Natural killer cell treated with Interleukin-12 subunit alpha and Interleukin-12 subunit beta and Interleukin-15 and Interleukin-18, amount 100 ng/mL, for 72 hours (primary cell): ENCODE measurements around the gene SLC9B2. TPM values are rescaled to one million over a fixed set of nuclear protein-coding genes. Genes with fewer than 3 reads are reported as not detected.
A peak's percentile ranks its signal among the peaks of the same experiment; 100 is the strongest.

Experiments used
- ATAC-seq, 2 donors: fragments of 150-1000 bp; cut with Tn5 transposase in 1 of 2; sonication (Bioruptor Pico), chemical (Tn5 transposase) in 1 of 2; 2 replicates each; pipeline ENCODE4 v1.10.0; 2021
- DNase-seq: peaks from one replicate; pipeline ENCODE4 v3.0.0; 2022; ENCODE audit warnings: low spot score
- H3K27ac Mint-ChIP-seq, 2 donors: 1 replicate in 1 of 2; 2 replicates in 1 of 2; pipeline ENCODE4 v1.8.0; 2022; ENCODE audit warnings: mixed read lengths in 2 of 2, mild to moderate bottlenecking in 1 of 2, moderate library complexity in 1 of 2
- H3K27me3 Mint-ChIP-seq, 2 donors: 1 replicate in 1 of 2; 2 replicates in 1 of 2; pipeline ENCODE4 v1.8.0; 2022; ENCODE audit warnings: mixed read lengths in 2 of 2
- H3K36me3 Mint-ChIP-seq: one replicate; pipeline ENCODE4 v1.8.0; 2022; ENCODE audit warnings: mixed read lengths
- H3K4me1 Mint-ChIP-seq, 2 donors: 1 replicate in 1 of 2; 2 replicates in 1 of 2; pipeline ENCODE4 v1.8.0; 2022; ENCODE audit warnings: low read depth in 2 of 2, mixed read lengths in 2 of 2, mild to moderate bottlenecking in 1 of 2
- H3K4me3 Mint-ChIP-seq: one replicate; pipeline ENCODE4 v1.8.0; 2022; ENCODE audit warnings: mixed read lengths
- H3K9me3 Mint-ChIP-seq: 2 replicates; pipeline ENCODE4 v1.8.0; 2022; ENCODE audit warnings: mixed read lengths
- total RNA-seq, 2 donors: library from RNA; stranded (reverse); gene quantifications; one replicate each; pipeline ENCODE4 v1.2.3, GENCODE V29; 2022

Gene SLC9B2
- total RNA-seq, 2 donors from 2014 or later, result 19.6 to 46.6 TPM

DNA sequence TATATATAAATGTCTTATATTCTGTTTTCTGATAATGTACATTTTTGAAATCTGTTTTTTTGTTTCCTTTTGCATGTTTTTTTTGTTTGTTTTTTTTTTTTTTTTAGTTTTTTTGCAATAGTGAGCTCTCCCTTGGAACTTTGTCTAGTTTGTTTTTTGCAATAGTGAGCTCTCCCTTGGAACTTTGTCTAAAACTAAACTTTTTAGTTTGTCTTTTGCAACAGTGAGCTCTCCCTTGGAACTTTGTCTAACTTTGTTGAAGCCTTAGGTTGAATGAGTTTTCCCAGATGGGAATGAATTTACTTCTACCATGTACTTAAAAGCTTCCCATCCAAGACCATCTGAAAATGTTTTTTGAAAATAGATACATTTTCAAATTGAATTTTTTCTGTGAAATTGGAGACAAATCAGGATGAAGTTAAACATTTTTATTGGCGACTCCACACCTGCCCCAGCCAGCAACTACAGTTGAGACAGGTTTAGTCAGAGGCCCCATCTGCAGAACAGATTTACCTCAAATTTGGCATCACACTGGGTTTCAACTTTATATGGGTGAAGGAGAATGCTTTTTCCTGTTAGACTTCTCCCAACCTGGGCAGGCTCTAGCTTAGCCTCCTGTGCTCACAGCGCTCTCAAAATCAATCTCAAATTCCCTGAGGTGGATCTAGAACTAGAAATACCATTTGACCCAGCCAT lies 16.0 kb downstream of the SLC9B2 start:
- no peaks in the 10 kb centered on the region for H3K27me3 Mint-ChIP-seq
- no peak overlapping the region for H3K4me3 Mint-ChIP-seq
- H3K27ac Mint-ChIP-seq, result peak overlapping the region in 1 of 2 donors; percentile 3
- peaks cover 0 to 4% of the 10 kb centered on the region in 2 donors for H3K4me1 Mint-ChIP-seq
- peaks cover 8% of the 10 kb centered on the region for H3K36me3 Mint-ChIP-seq
- no peaks in the 10 kb centered on the region for H3K9me3 Mint-ChIP-seq
- DNase-seq, result no peak
- no peak for ATAC-seq

- H3K9me3 Mint-ChIP-seq, result no peaks in the 10 kb centered on the region
- H3K36me3 Mint-ChIP-seq, result no peaks in the 10 kb centered on the region
- peaks cover 4 to 6% of the 10 kb centered on the region in 2 donors for H3K4me1 Mint-ChIP-seq
Measured at GRCh38 chr4:103054030-103054429, 22.5 kb downstream of the SLC9B2 start.

DNA sequence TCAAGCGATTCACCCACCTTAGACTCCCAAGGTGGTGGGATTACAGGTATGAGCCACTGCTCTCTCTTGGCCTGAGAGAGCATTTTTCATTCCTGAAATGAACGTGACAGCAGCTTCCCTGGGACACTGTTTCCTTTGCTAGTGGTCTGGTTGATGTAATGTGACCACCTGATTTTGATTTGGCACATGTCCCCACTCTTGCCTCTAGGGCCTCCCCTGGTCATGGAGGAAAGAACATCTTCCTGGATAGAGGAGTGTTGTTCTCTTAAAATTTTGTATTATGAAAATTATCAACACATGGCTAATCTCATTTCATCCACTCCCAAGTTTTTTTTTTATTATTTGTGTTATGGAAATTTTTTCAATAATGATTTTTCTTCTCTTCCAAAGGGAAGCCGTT lies 23.8 kb downstream of the SLC9B2 start:
- no peak for ATAC-seq
- Mint-ChIP-seq H3K36me3 (no peaks in the 10 kb centered on the region), H3K27me3 (no peaks in the 10 kb centered on the region), H3K4me3 (no peak overlapping the region), H3K4me1 (peaks cover 4 to 6% of the 10 kb centered on the region in 2 donors), H3K9me3 (no peaks in the 10 kb centered on the region), H3K27ac (no peak overlapping the region)
- no peak for DNase-seq

More at GRCh38 chr4:103054030-103054429, 22.5 kb downstream of the SLC9B2 start:
- H3K27me3 Mint-ChIP-seq, result no peaks in the 10 kb centered on the region
- H3K27ac Mint-ChIP-seq, result no peak overlapping the region
- ATAC-seq (no peak), DNase-seq (no peak)
- H3K4me3 Mint-ChIP-seq, result no peak overlapping the region

- peaks cover 4 to 6% of the 10 kb centered on the region in 2 donors for H3K4me1 Mint-ChIP-seq
- H3K36me3 Mint-ChIP-seq, result no peaks in the 10 kb centered on the region
- no peaks in the 10 kb centered on the region for H3K9me3 Mint-ChIP-seq
- H3K27me3 Mint-ChIP-seq, result no peaks in the 10 kb centered on the region
- DNase-seq (no peak), ATAC-seq (no peak)
- H3K4me3 Mint-ChIP-seq, result no peak overlapping the region
- H3K27ac Mint-ChIP-seq, result no peak overlapping the region
Measured at GRCh38 chr4:103052145-103052544, 24.4 kb downstream of the SLC9B2 start.

- Mint-ChIP-seq H3K27ac (peak overlapping the region; percentile 12 to 43), H3K27me3 (no peaks in the 10 kb centered on the region), H3K4me3 (no peak overlapping the region), H3K4me1 (peaks cover 4 to 6% of the 10 kb centered on the region in 2 donors), H3K9me3 (no peaks in the 10 kb centered on the region), H3K36me3 (peaks cover 9% of the 10 kb centered on the region)
- ATAC-seq (no peak), DNase-seq (no peak)
Measured at GRCh38 chr4:103050736-103051436, 25.7 kb downstream of the SLC9B2 start.

DNA sequence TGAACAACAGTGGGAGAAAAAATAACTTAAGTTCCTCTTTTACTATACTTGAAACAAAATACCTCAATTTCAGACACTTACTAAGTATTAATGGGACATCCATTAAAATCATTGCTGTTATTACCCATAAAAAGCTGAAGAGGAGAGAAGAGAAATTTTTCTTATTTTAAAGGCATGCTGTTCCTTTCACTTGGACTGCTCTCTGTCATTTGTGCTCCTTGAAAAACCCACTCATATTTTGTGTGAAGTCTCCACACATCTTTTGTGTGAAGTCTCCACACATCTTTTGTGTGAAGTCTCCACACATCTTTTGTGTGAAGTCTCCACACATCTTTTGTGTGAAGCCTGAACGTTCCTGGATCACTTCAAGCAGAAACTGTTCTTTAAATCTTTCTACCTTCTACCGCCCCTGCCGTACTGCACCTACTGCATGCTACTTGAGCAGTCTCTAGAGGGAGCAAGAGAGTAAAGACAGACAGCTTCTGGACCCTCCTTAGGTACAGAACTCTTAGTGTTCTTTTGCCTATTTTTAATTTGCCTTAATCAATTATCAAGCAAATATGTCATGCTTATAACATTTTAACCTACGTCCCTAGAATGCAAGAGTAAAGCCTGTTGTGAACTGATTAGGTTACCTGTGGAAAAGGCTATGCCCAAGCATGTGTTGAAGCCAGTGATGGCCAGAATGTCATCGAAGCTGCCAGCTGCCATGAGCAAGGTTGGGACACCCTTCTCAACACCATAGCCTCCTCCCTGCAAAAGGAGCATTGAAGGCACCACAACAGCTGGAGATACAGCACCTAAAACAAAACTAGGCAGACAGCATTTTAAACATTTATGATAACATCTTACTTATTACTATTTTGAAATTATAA lies 29.9 kb downstream of the SLC9B2 start:
- DNase-seq (no peak), ATAC-seq (peak; percentile 64 to 70)
- Mint-ChIP-seq H3K36me3 (peaks cover 13% of the 10 kb centered on the region), H3K9me3 (no peaks in the 10 kb centered on the region), H3K27ac (no peak overlapping the region), H3K27me3 (no peaks in the 10 kb centered on the region), H3K4me1 (peaks cover 4 to 6% of the 10 kb centered on the region in 2 donors), H3K4me3 (no peak overlapping the region)

DNA sequence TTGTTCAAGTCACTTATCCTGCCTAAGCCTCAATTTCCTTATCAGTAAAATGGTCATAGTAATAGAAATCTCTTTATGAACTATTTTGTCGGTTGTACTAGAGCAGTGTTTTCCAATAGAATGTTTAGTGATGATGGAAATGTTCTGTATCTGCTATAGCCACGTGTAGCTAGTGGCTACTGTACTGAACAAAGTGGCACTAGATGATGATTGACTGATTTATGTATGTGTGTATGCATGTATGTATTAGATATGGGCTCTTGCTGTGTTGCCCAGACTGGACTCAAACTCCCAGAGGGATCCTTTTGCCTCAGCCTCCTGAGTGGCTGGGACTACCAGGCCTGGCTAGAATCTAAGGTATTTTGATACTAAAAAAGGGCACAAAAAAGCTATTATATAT lies 32.4 kb downstream of the SLC9B2 start:
- no peaks in the 10 kb centered on the region for H3K4me1 Mint-ChIP-seq
- no peaks in the 10 kb centered on the region for H3K9me3 Mint-ChIP-seq
- H3K4me3 Mint-ChIP-seq, result no peak overlapping the region
- H3K27me3 Mint-ChIP-seq, result no peaks in the 10 kb centered on the region
- H3K27ac Mint-ChIP-seq, result no peak overlapping the region
- peaks cover 13% of the 10 kb centered on the region for H3K36me3 Mint-ChIP-seq
- DNase-seq (no peak), ATAC-seq (no peak)

DNA sequence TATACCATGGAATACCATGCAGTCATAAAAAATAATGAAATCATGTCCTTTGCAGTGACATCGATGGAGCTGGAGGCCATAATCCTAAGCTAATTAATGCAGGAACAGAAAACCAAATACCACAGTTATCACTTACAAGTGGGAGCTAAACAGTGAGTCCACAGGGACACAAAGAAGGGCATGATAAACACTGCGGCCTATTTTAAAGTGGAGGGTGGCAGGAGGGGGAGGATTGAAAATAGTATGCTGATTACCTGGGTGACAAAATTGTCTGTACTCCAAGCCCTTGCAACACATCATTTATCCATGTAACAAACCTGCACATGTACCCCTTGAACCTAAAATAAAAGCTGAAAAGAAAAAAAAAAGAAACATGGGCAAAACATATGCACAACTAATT lies 40.4 kb downstream of the SLC9B2 start:
- peaks cover 6% of the 10 kb centered on the region for H3K36me3 Mint-ChIP-seq
- H3K4me3 Mint-ChIP-seq, result no peak overlapping the region
- ATAC-seq, result no peak
- no peaks in the 10 kb centered on the region for H3K27me3 Mint-ChIP-seq
- H3K9me3 Mint-ChIP-seq, result no peaks in the 10 kb centered on the region
- DNase-seq, result no peak
- no peaks in the 10 kb centered on the region for H3K4me1 Mint-ChIP-seq
- H3K27ac Mint-ChIP-seq, result no peak overlapping the region

DNA sequence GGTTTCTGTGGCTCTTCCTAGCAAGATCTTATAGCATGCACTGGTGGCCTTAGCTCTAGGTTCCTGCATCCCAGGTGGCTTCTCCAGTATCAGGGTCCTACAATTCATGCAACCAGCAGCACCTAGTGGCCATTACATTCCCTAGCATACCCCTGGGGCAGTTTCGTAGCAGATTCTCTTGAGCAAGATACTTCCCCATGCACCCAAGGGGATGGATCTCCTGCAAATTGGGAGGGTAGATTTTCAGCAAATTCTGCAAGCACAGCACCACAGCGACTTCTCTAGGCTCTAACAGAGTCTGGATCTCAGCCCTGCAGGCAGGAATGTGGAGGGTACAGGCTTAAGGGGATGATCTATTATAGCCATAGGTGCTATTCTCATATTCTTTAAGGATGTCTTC lies 44.0 kb downstream of the SLC9B2 start:
- no peak overlapping the region for H3K27ac Mint-ChIP-seq
- no peaks in the 10 kb centered on the region for H3K27me3 Mint-ChIP-seq
- peaks cover 6% of the 10 kb centered on the region for H3K36me3 Mint-ChIP-seq
- H3K4me1 Mint-ChIP-seq, result no peaks in the 10 kb centered on the region
- DNase-seq (no peak), ATAC-seq (no peak)
- no peaks in the 10 kb centered on the region for H3K9me3 Mint-ChIP-seq
- no peak overlapping the region for H3K4me3 Mint-ChIP-seq

- DNase-seq (no peak), ATAC-seq (no peak)
- Mint-ChIP-seq H3K4me1 (no peaks in the 10 kb centered on the region), H3K27me3 (no peaks in the 10 kb centered on the region), H3K4me3 (no peak overlapping the region), H3K27ac (no peak overlapping the region), H3K36me3 (peaks cover under 1% of the 10 kb centered on the region), H3K9me3 (no peaks in the 10 kb centered on the region)
Measured at GRCh38 chr4:103030791-103031190, 45.8 kb downstream of the SLC9B2 start.

- Mint-ChIP-seq H3K27ac (no peak overlapping the region), H3K4me3 (no peak overlapping the region), H3K9me3 (no peaks in the 10 kb centered on the region), H3K27me3 (no peaks in the 10 kb centered on the region), H3K4me1 (no peaks in the 10 kb centered on the region), H3K36me3 (peaks cover 5% of the 10 kb centered on the region)
- DNase-seq (no peak), ATAC-seq (no peak)
Measured at GRCh38 chr4:103029300-103029699, 47.3 kb downstream of the SLC9B2 start.

DNA sequence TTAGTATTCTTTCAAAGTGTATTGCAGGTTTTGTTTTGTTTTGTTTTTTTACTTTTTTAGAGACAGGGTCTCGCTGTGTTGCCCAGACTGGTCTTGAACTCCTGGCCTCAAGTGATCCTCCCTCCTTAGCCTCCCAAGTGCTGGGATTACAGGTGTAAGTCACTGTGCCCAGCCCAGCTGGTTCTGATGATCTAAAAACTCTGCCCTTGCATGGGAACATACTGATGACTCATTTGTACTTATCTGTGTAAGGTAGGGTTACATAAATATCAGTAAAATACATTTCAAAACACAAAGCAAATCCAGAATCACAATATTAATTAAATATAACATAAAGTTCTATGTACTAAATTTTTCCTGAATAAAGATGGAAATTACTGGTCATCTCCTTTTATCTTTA lies 49.7 kb downstream of the SLC9B2 start:
- Mint-ChIP-seq H3K27ac (no peak overlapping the region), H3K4me1 (no peaks in the 10 kb centered on the region), H3K4me3 (no peak overlapping the region), H3K9me3 (no peaks in the 10 kb centered on the region), H3K27me3 (no peaks in the 10 kb centered on the region), H3K36me3 (peaks cover 5% of the 10 kb centered on the region)
- DNase-seq (no peak), ATAC-seq (no peak)

GRCh38 chr4:103024996-103025395 lies 51.6 kb downstream of the SLC9B2 start:
- Mint-ChIP-seq H3K4me1 (peaks cover 1 to 5% of the 10 kb centered on the region in 2 donors), H3K27ac (no peak overlapping the region), H3K4me3 (no peak overlapping the region), H3K9me3 (no peaks in the 10 kb centered on the region), H3K36me3 (peaks cover 5% of the 10 kb centered on the region), H3K27me3 (no peaks in the 10 kb centered on the region)
- ATAC-seq (no peak), DNase-seq (no peak)

DNA sequence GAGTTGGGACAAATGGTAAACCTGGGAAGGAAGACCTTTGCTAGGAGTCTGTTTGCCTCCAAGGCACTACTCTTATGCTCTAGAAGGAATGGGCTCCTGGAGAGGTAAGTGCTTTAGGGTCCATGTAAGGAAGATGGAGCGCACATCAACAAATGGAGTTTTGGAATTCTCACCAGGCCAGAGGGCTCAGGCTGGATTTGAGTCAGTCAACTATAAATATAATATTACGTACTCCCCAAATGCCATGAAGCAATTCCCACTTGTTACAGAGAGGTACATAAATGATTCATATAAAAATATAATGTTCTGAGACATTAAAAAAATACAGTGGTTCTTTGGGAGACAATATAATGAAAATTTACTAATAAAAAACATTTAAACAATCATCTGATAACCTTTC lies 55.4 kb downstream of the SLC9B2 start:
- DNase-seq (no peak), ATAC-seq (no peak)
- Mint-ChIP-seq H3K27me3 (no peaks in the 10 kb centered on the region), H3K9me3 (no peaks in the 10 kb centered on the region), H3K4me3 (peak overlapping the region; percentile 91), H3K4me1 (peaks cover 9 to 14% of the 10 kb centered on the region in 2 donors), H3K36me3 (peaks cover 5% of the 10 kb centered on the region), H3K27ac (peak overlapping the region in 1 of 2 donors; percentile 92)
